Astrocyte (in vitro differentiated cells and primary cell): ENCODE data around the gene PGM5. TPM values are rescaled to one million over a fixed set of nuclear protein-coding genes. Genes with fewer than 3 reads are reported as not detected.
"Not testable (repeated sequence)": the region's sequence is repeated elsewhere in the genome, so short reads cannot be mapped to it uniquely, and the experiment has no call there.

Experiments used
- DNase-seq: peaks from one replicate; pipeline ENCODE4 v3.0.0-alpha.2; 2010; ENCODE audit warnings: low read depth
- FAIRE-seq: peaks from 2 replicates; lab custom pipeline; 2011; peaks lifted over from hg19 to GRCh38; lab: Jason Lieb, UNC
- H2AFZ ChIP-seq: 2 replicates; pipeline ENCODE4 v1.6.0; 2012; ENCODE audit warnings: low read depth, low read length, inconsistent platforms
- H3K27ac ChIP-seq: 2 replicates; pipeline ENCODE4 v1.5.1; 2011; ENCODE audit warnings: low read depth, low read length, inconsistent platforms
- H3K27me3 ChIP-seq: 2 replicates; pipeline ENCODE4 v1.6.0; 2011; ENCODE audit warnings: low read length, inconsistent platforms; ENCODE audit not compliant: insufficient read depth
- H3K36me3 ChIP-seq: 2 replicates; pipeline ENCODE4 v1.5.1; 2011; ENCODE audit warnings: low read length, inconsistent platforms; ENCODE audit not compliant: insufficient read depth
- H3K4me1 ChIP-seq: 2 replicates; pipeline ENCODE4 v1.5.1; 2011; ENCODE audit warnings: low read length, inconsistent platforms; ENCODE audit not compliant: insufficient read depth
- H3K4me2 ChIP-seq: 2 replicates; pipeline ENCODE4 v1.6.0; 2012; ENCODE audit warnings: low read length, inconsistent platforms
- H3K4me3 ChIP-seq: 2 replicates; pipeline ENCODE4 v1.5.1; 2011; ENCODE audit warnings: low read depth, mild to moderate bottlenecking, low read length, inconsistent platforms; ENCODE audit not compliant: insufficient read depth
- H3K79me2 ChIP-seq: 2 replicates; pipeline ENCODE4 v1.6.0; 2012; ENCODE audit warnings: mild to moderate bottlenecking, low read length, inconsistent platforms; ENCODE audit not compliant: insufficient read depth
- H3K9ac ChIP-seq: 2 replicates; pipeline ENCODE4 v1.6.0; 2012; ENCODE audit warnings: mild to moderate bottlenecking, low read length, inconsistent platforms
- H3K9me3 ChIP-seq: 2 replicates; pipeline ENCODE4 v1.5.1; 2012; ENCODE audit warnings: low read depth, mild to moderate bottlenecking, low read length, inconsistent platforms; ENCODE audit not compliant: insufficient read depth
- H4K20me1 ChIP-seq: 2 replicates; pipeline ENCODE4 v1.6.0; 2012; ENCODE audit warnings: low read length, inconsistent platforms; ENCODE audit not compliant: insufficient read depth
- H3K27ac Mint-ChIP-seq: one replicate; pipeline ENCODE4 v1.8.0; 2021; ENCODE audit warnings: mild to moderate bottlenecking, mixed read lengths; ENCODE audit not compliant: unreplicated experiment
- H3K27me3 Mint-ChIP-seq: one replicate; pipeline ENCODE4 v1.8.0; 2021; ENCODE audit warnings: low read depth, mixed read lengths; ENCODE audit not compliant: unreplicated experiment
- H3K36me3 Mint-ChIP-seq: one replicate; pipeline ENCODE4 v1.8.0; 2021; ENCODE audit warnings: low read depth, mixed read lengths; ENCODE audit not compliant: unreplicated experiment
- H3K4me1 Mint-ChIP-seq: one replicate; pipeline ENCODE4 v1.8.0; 2021; ENCODE audit warnings: low read depth, mixed read lengths; ENCODE audit not compliant: unreplicated experiment
- H3K4me3 Mint-ChIP-seq: one replicate; pipeline ENCODE4 v1.8.0; 2021; ENCODE audit warnings: mild to moderate bottlenecking, moderate library complexity, mixed read lengths; ENCODE audit not compliant: unreplicated experiment
- H3K9me3 Mint-ChIP-seq: one replicate; pipeline ENCODE4 v1.8.0; 2021; ENCODE audit warnings: mild to moderate bottlenecking, mixed read lengths; ENCODE audit not compliant: unreplicated experiment
- EZH2 ChIP-seq: IDR thresholded peaks from 2 replicates; pipeline ENCODE4 v1.6.1; 2012; ENCODE audit warnings: mild to moderate bottlenecking, low read length, inconsistent platforms; ENCODE audit not compliant: insufficient read depth
- total RNA-seq: library from RNA; stranded (reverse); gene quantifications from 2 replicates; pipeline ENCODE4 v1.2.1, GENCODE V29; 2021
- TF ChIP-seq, protein P1 (sequence below): IDR thresholded peaks from 2 replicates; pipeline ENCODE4 v1.5.1; 2011; ENCODE audit warnings: low read depth, mild to moderate bottlenecking, inconsistent platforms, low read length, moderate library complexity; ENCODE audit not compliant: insufficient read depth

PGM5 gene
- total RNA-seq, 1 donor from 2014 or later = 1.8 TPM

GRCh38 chr9:68411865-68412264 lies 55.5 kb downstream of the PGM5 start:
- H3K27ac ChIP-seq, H3K27me3 Mint-ChIP-seq, H2AFZ ChIP-seq, H3K4me2 ChIP-seq, H3K9ac ChIP-seq, H3K79me2 ChIP-seq, H3K36me3 ChIP-seq, H4K20me1 ChIP-seq, H3K9me3 Mint-ChIP-seq, DNase-seq, H3K4me3 ChIP-seq, H3K4me3 Mint-ChIP-seq, H3K9me3 ChIP-seq, H3K4me1 ChIP-seq, FAIRE-seq, H3K4me1 Mint-ChIP-seq, H3K27me3 ChIP-seq, H3K27ac Mint-ChIP-seq, H3K36me3 Mint-ChIP-seq: not testable (repeated sequence)

GRCh38 chr9:68412754-68413153 lies 56.3 kb downstream of the PGM5 start:
- not testable (repeated sequence) for H3K4me1 ChIP-seq, H2AFZ ChIP-seq, H3K9ac ChIP-seq, H4K20me1 ChIP-seq, H3K79me2 ChIP-seq, DNase-seq, H3K4me1 Mint-ChIP-seq, H3K27me3 Mint-ChIP-seq, H3K9me3 ChIP-seq, H3K27ac Mint-ChIP-seq, H3K4me2 ChIP-seq, H3K4me3 ChIP-seq, H3K36me3 ChIP-seq, H3K4me3 Mint-ChIP-seq, H3K9me3 Mint-ChIP-seq, H3K27me3 ChIP-seq, H3K27ac ChIP-seq, H3K36me3 Mint-ChIP-seq, FAIRE-seq

GRCh38 chr9:68415065-68415464 lies 58.7 kb downstream of the PGM5 start:
- not testable (repeated sequence) for H3K27me3 ChIP-seq, H3K36me3 Mint-ChIP-seq, H3K4me1 ChIP-seq, H3K27ac Mint-ChIP-seq, H3K36me3 ChIP-seq, FAIRE-seq, H3K9ac ChIP-seq, H2AFZ ChIP-seq, H3K4me1 Mint-ChIP-seq, H3K4me3 ChIP-seq, H3K9me3 ChIP-seq, H3K27me3 Mint-ChIP-seq, H3K79me2 ChIP-seq, DNase-seq, H3K9me3 Mint-ChIP-seq, H3K4me2 ChIP-seq, H4K20me1 ChIP-seq, H3K4me3 Mint-ChIP-seq, H3K27ac ChIP-seq

DNA sequence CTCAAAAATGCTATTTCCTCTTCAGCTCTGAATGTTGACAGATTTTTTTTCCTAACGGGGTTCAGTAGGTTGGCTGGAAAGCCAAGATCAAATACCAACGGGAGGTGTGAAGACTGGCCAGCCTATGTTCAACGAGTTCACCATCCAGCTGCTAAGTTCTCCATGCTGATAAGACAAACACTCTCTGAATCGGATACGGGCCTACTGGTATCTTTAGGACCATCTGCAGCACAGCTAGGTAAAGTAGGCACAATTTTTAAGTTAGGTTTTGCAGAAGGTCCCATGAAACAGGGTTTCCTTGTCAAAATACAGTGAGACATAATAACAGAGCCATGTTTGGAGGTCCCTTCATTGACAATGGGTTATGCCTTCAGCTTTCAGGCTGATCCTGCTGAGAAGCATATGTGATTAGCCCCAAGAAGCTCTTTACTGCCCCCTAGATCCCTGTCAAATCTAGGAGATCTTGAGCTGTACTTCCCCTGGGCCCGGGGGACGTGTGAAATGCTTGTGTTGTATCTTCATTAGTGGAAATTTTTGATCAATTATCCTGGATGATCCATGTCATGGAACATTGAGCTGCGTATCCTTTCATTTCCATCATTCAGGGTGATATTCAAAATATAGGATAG lies 60.6 kb downstream of the PGM5 start:
- H3K27me3 ChIP-seq = no peaks in the 10 kb centered on the region
- Mint-ChIP-seq H3K27me3 (peaks cover 11% of the 10 kb centered on the region), H3K27ac (no peak overlapping the region), H3K4me3 (no peak overlapping the region), H3K36me3 (no peaks in the 10 kb centered on the region), H3K9me3 (no peaks in the 10 kb centered on the region), H3K4me1 (no peaks in the 10 kb centered on the region)
- no peaks in the 10 kb centered on the region for H3K36me3 ChIP-seq
- DNase-seq (no peak), FAIRE-seq (no peak)
- no peak overlapping the region for H3K4me2 ChIP-seq
- TF ChIP-seq, protein P1, sequence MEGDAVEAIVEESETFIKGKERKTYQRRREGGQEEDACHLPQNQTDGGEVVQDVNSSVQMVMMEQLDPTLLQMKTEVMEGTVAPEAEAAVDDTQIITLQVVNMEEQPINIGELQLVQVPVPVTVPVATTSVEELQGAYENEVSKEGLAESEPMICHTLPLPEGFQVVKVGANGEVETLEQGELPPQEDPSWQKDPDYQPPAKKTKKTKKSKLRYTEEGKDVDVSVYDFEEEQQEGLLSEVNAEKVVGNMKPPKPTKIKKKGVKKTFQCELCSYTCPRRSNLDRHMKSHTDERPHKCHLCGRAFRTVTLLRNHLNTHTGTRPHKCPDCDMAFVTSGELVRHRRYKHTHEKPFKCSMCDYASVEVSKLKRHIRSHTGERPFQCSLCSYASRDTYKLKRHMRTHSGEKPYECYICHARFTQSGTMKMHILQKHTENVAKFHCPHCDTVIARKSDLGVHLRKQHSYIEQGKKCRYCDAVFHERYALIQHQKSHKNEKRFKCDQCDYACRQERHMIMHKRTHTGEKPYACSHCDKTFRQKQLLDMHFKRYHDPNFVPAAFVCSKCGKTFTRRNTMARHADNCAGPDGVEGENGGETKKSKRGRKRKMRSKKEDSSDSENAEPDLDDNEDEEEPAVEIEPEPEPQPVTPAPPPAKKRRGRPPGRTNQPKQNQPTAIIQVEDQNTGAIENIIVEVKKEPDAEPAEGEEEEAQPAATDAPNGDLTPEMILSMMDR = no peak
- no peak for TF ChIP-seq EZH2
- no peaks in the 10 kb centered on the region for H3K79me2 ChIP-seq
- no peak overlapping the region for H3K4me3 ChIP-seq
- H3K9me3 ChIP-seq = no peaks in the 10 kb centered on the region
- no peaks in the 10 kb centered on the region for H3K4me1 ChIP-seq
- H3K9ac ChIP-seq = no peak overlapping the region
- no peak overlapping the region for H2AFZ ChIP-seq
- no peak overlapping the region for H3K27ac ChIP-seq
- H4K20me1 ChIP-seq = no peaks in the 10 kb centered on the region
